GM12865 (cell line): ENCODE results near the gene MAPKBP1.

Experiments
- DNase-seq: peaks from one replicate; pipeline ENCODE4 v3.0.0; 2010; ENCODE audit warnings: low read depth
- H3K4me3 ChIP-seq: 2 replicates; pipeline ENCODE4 v1.5.1; 2011; ENCODE audit warnings: mild to moderate bottlenecking, low read depth, low read length, control low read depth
- CTCF ChIP-seq: IDR thresholded peaks from 2 replicates; pipeline ENCODE4 v1.5.1; 2011; ENCODE audit warnings: low read length, control low read depth, low read depth, inconsistent platforms; ENCODE audit not compliant: insufficient read depth; ENCODE audit errors: missing control alignments

MAPKBP1 gene

GRCh38 chr15:41852736-41853590 lies 78.7 kb downstream of the MAPKBP1 start:
- no peak for DNase-seq
- TF ChIP-seq CTCF: no peak
- H3K4me3 ChIP-seq: no peak overlapping the region

- H3K4me3 ChIP-seq: no peak overlapping the region
- DNase-seq: no peak
- TF ChIP-seq CTCF: no peak
Observed at GRCh38 chr15:41853831-41854230, 79.5 kb downstream of the MAPKBP1 start.

- TF ChIP-seq CTCF: no peak
- DNase-seq: no peak
Observed at GRCh38 chr15:41854443-41854842, 80.2 kb downstream of the MAPKBP1 start.

GRCh38 chr15:41855261-41855961 lies 81.1 kb downstream of the MAPKBP1 start:
- no peak overlapping the region for H3K4me3 ChIP-seq
- DNase-seq: no peak
- TF ChIP-seq CTCF: no peak

More at GRCh38 chr15:41854443-41854842, 80.2 kb downstream of the MAPKBP1 start:
- no peak overlapping the region for H3K4me3 ChIP-seq

GRCh38 chr15:41856262-41856661 lies 82.0 kb downstream of the MAPKBP1 start:
- no peak for DNase-seq
- TF ChIP-seq CTCF: no peak
- H3K4me3 ChIP-seq: no peak overlapping the region

- DNase-seq: no peak
- H3K4me3 ChIP-seq: no peak overlapping the region
- no peak for TF ChIP-seq CTCF
Observed at GRCh38 chr15:41856716-41857115, 82.4 kb downstream of the MAPKBP1 start.
